Measurements from ENCODE around the gene CPB2.

DNA sequence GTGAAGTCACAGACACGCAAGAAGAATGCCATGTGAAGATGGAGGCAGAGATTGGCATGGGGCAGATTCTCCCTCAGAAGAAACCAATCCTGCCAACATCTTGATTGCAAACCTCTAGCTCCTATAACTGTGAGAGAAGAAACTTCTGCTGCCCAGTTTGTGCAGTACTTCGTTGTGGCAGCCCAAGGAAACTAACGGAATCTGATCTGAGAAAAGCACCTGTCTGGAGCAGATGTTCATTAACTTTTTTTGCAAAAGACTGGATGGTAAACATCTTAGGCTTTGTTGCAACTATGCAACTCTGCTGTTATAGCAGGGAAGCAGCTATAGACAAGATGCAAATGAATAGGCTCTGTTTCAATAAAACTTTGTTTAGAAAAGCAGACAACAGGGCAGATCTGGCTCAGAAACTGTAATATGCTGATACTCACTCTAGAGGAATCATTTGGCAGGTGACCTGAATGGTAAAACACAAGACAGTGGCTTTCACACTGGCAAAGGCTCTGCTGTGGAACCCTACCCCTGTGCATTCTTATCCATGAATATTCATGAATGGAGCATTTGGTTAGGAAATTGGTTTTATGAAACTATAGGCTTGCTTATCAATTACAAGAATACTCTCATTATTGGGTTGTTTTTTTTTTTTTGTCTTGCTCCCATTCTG is 25.3 kb upstream of the CPB2 start:
- TF ChIP-seq, protein P1, sequence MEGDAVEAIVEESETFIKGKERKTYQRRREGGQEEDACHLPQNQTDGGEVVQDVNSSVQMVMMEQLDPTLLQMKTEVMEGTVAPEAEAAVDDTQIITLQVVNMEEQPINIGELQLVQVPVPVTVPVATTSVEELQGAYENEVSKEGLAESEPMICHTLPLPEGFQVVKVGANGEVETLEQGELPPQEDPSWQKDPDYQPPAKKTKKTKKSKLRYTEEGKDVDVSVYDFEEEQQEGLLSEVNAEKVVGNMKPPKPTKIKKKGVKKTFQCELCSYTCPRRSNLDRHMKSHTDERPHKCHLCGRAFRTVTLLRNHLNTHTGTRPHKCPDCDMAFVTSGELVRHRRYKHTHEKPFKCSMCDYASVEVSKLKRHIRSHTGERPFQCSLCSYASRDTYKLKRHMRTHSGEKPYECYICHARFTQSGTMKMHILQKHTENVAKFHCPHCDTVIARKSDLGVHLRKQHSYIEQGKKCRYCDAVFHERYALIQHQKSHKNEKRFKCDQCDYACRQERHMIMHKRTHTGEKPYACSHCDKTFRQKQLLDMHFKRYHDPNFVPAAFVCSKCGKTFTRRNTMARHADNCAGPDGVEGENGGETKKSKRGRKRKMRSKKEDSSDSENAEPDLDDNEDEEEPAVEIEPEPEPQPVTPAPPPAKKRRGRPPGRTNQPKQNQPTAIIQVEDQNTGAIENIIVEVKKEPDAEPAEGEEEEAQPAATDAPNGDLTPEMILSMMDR (conservative IDR thresholded peaks at IDR 0.05 in 1 of 2, IDR thresholded peaks at IDR 0.05 in 1 of 2; ENCODE audit: low read depth in 1 of 2, low read length in 2 of 2) = no peak
- TF ChIP-seq EZH2 (IDR thresholded peaks at IDR 0.05; ENCODE audit: low read length, missing control alignments) = no peak
